Measurements from ENCODE around the gene MIS18A. TPM values are rescaled to one million over a fixed set of nuclear protein-coding genes. Genes with fewer than 3 reads are reported as not detected.

The MIS18A gene
- polyA plus RNA-seq, 3 donors = 1.6 to 2.5 (median 2.3) TPM

DNA sequence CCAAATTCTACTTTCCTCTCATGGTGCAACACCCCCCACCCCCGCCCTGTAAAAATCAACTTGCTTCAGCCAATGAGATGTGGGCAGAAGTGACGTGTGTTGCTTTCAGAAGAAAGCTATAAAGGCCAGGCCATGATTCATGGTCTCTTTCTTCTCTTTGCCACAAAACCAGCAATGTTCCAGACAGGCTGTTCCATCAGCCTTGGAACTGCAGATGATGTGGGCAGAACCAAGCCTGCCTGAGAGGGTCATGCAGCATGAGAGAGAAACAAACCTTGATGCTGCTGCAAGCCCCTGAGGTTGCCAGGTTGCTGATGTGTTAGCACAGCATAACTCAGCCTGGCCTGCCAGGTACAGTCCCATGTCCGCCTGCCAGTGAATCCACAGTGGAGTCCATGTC, 41.8 kb downstream of the MIS18A start:
- Mint-ChIP-seq H3K27ac (no peak overlapping the region), H3K36me3 (no peaks in the 10 kb centered on the region), H3K27me3 (ENCODE audit: low read depth in 3 of 3) (peaks cover 0 to 2% (median 1%) of the 10 kb centered on the region in 3 donors), H3K9me3 (peaks cover 3 to 15% (median 5%) of the 10 kb centered on the region in 7 donors), H3K4me1 (no peaks in the 10 kb centered on the region), H3K4me3 (no peak overlapping the region)
- Histone ChIP-seq H3K9ac (ENCODE audit: insufficient read depth, low read length, poor library complexity, severe bottlenecking) (no peak overlapping the region), H3K4me2 (replicated peaks; ENCODE audit: extremely low read depth, low read length, poor library complexity, severe bottlenecking) (no peak overlapping the region), H2AFZ (ENCODE audit: insufficient read depth, low read depth, low read length, poor library complexity, severe bottlenecking) (no peak overlapping the region), H3K4me3 (replicated peaks in 1 of 3; ENCODE audit: low read depth in 2 of 3, low read length in 3 of 3) (no peak overlapping the region), H3K27me3 (ENCODE audit: control insufficient read depth in 2 of 2, insufficient read depth in 2 of 2, low read length in 2 of 2) (no peaks in the 10 kb centered on the region), H3K79me2 (ENCODE audit: insufficient read depth, low read length) (no peaks in the 10 kb centered on the region), H3K4me1 (ENCODE audit: control insufficient read depth in 1 of 2, insufficient read depth in 2 of 2, low read length in 2 of 2) (no peaks in the 10 kb centered on the region), H3K27ac (ENCODE audit: low read depth in 1 of 2, low read length in 2 of 2) (no peak overlapping the region), H3K36me3 (replicated peaks in 1 of 2; ENCODE audit: control insufficient read depth in 1 of 2, insufficient read depth in 2 of 2, low read length in 2 of 2) (no peaks in the 10 kb centered on the region), H3K9me3 (replicated peaks in 1 of 2; ENCODE audit: control insufficient read depth in 1 of 2, insufficient read depth in 1 of 2, low read length in 2 of 2) (no peaks in the 10 kb centered on the region), H4K20me1 (ENCODE audit: insufficient read depth, low read length) (no peaks in the 10 kb centered on the region)
- DNase-seq = no peak
- TF ChIP-seq, protein P1, sequence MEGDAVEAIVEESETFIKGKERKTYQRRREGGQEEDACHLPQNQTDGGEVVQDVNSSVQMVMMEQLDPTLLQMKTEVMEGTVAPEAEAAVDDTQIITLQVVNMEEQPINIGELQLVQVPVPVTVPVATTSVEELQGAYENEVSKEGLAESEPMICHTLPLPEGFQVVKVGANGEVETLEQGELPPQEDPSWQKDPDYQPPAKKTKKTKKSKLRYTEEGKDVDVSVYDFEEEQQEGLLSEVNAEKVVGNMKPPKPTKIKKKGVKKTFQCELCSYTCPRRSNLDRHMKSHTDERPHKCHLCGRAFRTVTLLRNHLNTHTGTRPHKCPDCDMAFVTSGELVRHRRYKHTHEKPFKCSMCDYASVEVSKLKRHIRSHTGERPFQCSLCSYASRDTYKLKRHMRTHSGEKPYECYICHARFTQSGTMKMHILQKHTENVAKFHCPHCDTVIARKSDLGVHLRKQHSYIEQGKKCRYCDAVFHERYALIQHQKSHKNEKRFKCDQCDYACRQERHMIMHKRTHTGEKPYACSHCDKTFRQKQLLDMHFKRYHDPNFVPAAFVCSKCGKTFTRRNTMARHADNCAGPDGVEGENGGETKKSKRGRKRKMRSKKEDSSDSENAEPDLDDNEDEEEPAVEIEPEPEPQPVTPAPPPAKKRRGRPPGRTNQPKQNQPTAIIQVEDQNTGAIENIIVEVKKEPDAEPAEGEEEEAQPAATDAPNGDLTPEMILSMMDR (IDR thresholded peaks at IDR 0.05) = no peak
- WGBS (ENCODE audit: insufficient coverage) = no CpG with 5 or more reads among the region's 3 CpGs
- intact Hi-C loops (cut with micrococcal nuclease) = no loop called here

DNA sequence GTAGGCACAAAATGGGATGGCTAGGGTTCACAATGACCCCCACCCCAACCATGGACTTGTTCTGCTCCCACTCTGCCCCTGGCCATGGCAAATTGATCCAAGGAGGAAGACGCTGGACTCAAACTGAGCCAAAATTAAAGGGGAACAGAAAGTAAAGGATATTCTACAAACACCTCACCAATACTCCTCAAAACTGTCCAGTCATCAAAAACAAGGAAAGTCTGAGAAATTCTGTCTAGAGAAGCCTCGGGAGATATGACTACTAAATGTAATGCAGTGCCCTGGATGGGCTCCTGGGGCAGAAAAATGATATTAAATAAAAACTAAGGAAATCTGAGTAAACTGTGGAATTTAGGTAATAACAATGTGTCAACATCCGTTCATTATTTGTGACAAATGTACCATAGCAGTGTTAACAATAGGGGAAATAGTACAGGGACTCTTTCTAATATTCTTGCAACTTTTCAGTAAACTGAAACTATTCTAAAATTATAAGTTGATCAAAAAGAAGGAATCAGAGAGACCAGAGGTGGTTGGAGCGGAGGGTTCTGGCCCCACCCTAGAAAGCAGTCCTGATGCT, 45.0 kb downstream of the MIS18A start:
- H3K9me3 ChIP-seq (replicated peaks in 1 of 2; ENCODE audit: control insufficient read depth in 1 of 2, insufficient read depth in 1 of 2, low read length in 2 of 2) = no peaks in the 10 kb centered on the region
- no peaks in the 10 kb centered on the region for H3K79me2 ChIP-seq (ENCODE audit: insufficient read depth, low read length)
- H2AFZ ChIP-seq (ENCODE audit: insufficient read depth, low read depth, low read length, poor library complexity, severe bottlenecking) = no peak overlapping the region
- H3K27me3 Mint-ChIP-seq (ENCODE audit: low read depth in 3 of 3) = peaks cover 0 to 3% (median 2%) of the 10 kb centered on the region in 3 donors
- H3K36me3 Mint-ChIP-seq = no peaks in the 10 kb centered on the region
- no peaks in the 10 kb centered on the region for H3K4me1 Mint-ChIP-seq
- no peaks in the 10 kb centered on the region for H3K36me3 ChIP-seq (replicated peaks in 1 of 2; ENCODE audit: control insufficient read depth in 1 of 2, insufficient read depth in 2 of 2, low read length in 2 of 2)
- intact Hi-C loops (cut with micrococcal nuclease) = no loop called here
- H3K27ac ChIP-seq (ENCODE audit: low read depth in 1 of 2, low read length in 2 of 2) = no peak overlapping the region
- H4K20me1 ChIP-seq (ENCODE audit: insufficient read depth, low read length) = no peaks in the 10 kb centered on the region
- no peak overlapping the region for H3K4me3 ChIP-seq (replicated peaks in 1 of 3; ENCODE audit: low read depth in 2 of 3, low read length in 3 of 3)
- 100% methylated on average over 1 of the region's 4 CpGs for WGBS (ENCODE audit: insufficient coverage)
- TF ChIP-seq, protein P1 (IDR thresholded peaks at IDR 0.05) = no peak
- H3K4me2 ChIP-seq (replicated peaks; ENCODE audit: extremely low read depth, low read length, poor library complexity, severe bottlenecking) = no peak overlapping the region
- no peak overlapping the region for H3K4me3 Mint-ChIP-seq
- H3K9me3 Mint-ChIP-seq = peaks cover 0 to 14% (median 2%) of the 10 kb centered on the region in 7 donors
- no peak for DNase-seq
- H3K27ac Mint-ChIP-seq = no peak overlapping the region
- no peaks in the 10 kb centered on the region for H3K27me3 ChIP-seq (ENCODE audit: control insufficient read depth in 2 of 2, insufficient read depth in 2 of 2, low read length in 2 of 2)
- no peak overlapping the region for H3K9ac ChIP-seq (ENCODE audit: insufficient read depth, low read length, poor library complexity, severe bottlenecking)
- H3K4me1 ChIP-seq (ENCODE audit: control insufficient read depth in 1 of 2, insufficient read depth in 2 of 2, low read length in 2 of 2) = no peaks in the 10 kb centered on the region

All from CD14-positive monocyte (primary cell).